Measurements from ENCODE around the gene PAX8. TPM values are rescaled to one million over a fixed set of nuclear protein-coding genes. Genes with fewer than 3 reads are reported as not detected.
"Not testable (repeated sequence)": the region's sequence is repeated elsewhere in the genome, so short reads cannot be mapped to it uniquely, and the experiment has no call there.

The PAX8 gene
- total and polyA plus RNA-seq, 2 experiments from 2014 or later = 0.21 to 0.32 TPM

DNA sequence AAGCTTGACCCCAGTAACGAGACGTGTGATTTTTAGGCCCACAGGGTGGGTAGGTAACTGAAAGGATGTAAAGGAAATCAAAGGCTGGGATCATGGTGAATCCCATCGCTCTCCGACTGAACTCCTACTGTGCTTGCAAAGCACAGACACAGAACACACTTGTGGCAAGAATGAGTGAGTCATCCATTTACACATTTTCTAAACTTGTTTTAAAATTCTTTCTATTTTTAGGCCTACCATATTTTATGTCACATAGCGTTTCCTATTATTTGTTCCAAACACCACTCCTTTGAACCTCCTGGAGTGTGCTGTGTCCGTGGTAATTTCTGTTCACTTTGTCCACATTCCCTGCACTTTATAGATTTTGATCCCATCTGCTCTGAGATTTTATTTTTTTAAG lies 6.3 kb upstream of the PAX8 start:
- not testable (repeated sequence) for H3K27ac Mint-ChIP-seq; H4K20me1 ChIP-seq (replicated peaks; ENCODE audit: insufficient read depth); H3K4me3 ChIP-seq; H2AFZ ChIP-seq; H3K36me3 Mint-ChIP-seq (ENCODE audit: low read depth); ATAC-seq; H3K4me1 Mint-ChIP-seq; DNase-seq (ENCODE audit: low spot score); H3K79me2 ChIP-seq (replicated peaks; ENCODE audit: insufficient read depth); H3K4me2 ChIP-seq; H3K9me2 ChIP-seq (ENCODE audit: insufficient read depth); H3K27ac ChIP-seq (ENCODE audit: low read depth); H3K36me3 ChIP-seq (ENCODE audit: insufficient read depth); H3K4me3 Mint-ChIP-seq; H3K9me3 Mint-ChIP-seq; H3K4me1 ChIP-seq (ENCODE audit: insufficient read depth); H3F3A ChIP-seq (replicated peaks; ENCODE audit: low read depth)
- H3K27me3 Mint-ChIP-seq (ENCODE audit: insufficient read depth, low read depth, poor library complexity) = peaks cover 34% of the 10 kb centered on the region
- peaks cover 49% of the 10 kb centered on the region for H3K27me3 ChIP-seq (ENCODE audit: insufficient read depth)

DNA sequence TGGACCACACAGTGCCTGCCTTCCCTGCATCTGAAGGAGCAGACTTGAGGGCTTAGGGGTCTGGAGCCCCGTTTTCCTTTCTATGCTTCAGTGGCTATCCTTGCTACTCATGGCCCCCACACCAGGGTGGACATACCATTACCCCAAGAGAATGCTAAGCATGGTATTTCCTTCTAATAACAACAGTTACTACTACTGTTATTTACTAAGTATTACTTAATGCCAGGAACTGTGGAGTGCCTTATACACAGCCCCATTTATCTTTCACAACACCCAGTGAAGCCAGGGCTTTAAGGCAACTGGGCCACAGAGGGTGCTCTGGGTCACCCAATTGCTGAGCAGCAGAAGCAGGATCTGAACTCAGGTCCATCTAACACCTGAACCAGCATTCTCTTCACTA lies 5.8 kb upstream of the PAX8 start:
- Histone ChIP-seq H3K27ac (ENCODE audit: low read depth) (no peak overlapping the region), H3K36me3 (ENCODE audit: insufficient read depth) (no peaks in the 10 kb centered on the region), H3F3A (replicated peaks; ENCODE audit: low read depth) (no peaks in the 10 kb centered on the region), H3K27me3 (ENCODE audit: insufficient read depth) (peaks cover 49% of the 10 kb centered on the region), H3K4me2 (no peak overlapping the region), H3K79me2 (replicated peaks; ENCODE audit: insufficient read depth) (no peaks in the 10 kb centered on the region), H3K4me3 (no peak overlapping the region), H3K4me1 (ENCODE audit: insufficient read depth) (peaks cover 10% of the 10 kb centered on the region; the same call in 1 of the 2 replicates), H3K9me2 (ENCODE audit: insufficient read depth) (no peaks in the 10 kb centered on the region), H4K20me1 (replicated peaks; ENCODE audit: insufficient read depth) (no peaks in the 10 kb centered on the region), H2AFZ (no peak overlapping the region)
- H3K4me3 Mint-ChIP-seq = no peak overlapping the region
- no peaks in the 10 kb centered on the region for H3K36me3 Mint-ChIP-seq (ENCODE audit: low read depth)
- no peak overlapping the region for H3K27ac Mint-ChIP-seq
- H3K9me3 Mint-ChIP-seq = no peaks in the 10 kb centered on the region
- peaks cover 7% of the 10 kb centered on the region for H3K4me1 Mint-ChIP-seq
- TF ChIP-seq, protein P1, sequence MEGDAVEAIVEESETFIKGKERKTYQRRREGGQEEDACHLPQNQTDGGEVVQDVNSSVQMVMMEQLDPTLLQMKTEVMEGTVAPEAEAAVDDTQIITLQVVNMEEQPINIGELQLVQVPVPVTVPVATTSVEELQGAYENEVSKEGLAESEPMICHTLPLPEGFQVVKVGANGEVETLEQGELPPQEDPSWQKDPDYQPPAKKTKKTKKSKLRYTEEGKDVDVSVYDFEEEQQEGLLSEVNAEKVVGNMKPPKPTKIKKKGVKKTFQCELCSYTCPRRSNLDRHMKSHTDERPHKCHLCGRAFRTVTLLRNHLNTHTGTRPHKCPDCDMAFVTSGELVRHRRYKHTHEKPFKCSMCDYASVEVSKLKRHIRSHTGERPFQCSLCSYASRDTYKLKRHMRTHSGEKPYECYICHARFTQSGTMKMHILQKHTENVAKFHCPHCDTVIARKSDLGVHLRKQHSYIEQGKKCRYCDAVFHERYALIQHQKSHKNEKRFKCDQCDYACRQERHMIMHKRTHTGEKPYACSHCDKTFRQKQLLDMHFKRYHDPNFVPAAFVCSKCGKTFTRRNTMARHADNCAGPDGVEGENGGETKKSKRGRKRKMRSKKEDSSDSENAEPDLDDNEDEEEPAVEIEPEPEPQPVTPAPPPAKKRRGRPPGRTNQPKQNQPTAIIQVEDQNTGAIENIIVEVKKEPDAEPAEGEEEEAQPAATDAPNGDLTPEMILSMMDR (conservative IDR thresholded peaks at IDR 0.05; ENCODE audit: low read depth in 2 of 2) = no peak
- no peak for TF ChIP-seq ZNF331 (CRISPR knock-in tag; IDR thresholded peaks at IDR 0.05; ENCODE audit: low read depth)
- TF ChIP-seq, protein P2, sequence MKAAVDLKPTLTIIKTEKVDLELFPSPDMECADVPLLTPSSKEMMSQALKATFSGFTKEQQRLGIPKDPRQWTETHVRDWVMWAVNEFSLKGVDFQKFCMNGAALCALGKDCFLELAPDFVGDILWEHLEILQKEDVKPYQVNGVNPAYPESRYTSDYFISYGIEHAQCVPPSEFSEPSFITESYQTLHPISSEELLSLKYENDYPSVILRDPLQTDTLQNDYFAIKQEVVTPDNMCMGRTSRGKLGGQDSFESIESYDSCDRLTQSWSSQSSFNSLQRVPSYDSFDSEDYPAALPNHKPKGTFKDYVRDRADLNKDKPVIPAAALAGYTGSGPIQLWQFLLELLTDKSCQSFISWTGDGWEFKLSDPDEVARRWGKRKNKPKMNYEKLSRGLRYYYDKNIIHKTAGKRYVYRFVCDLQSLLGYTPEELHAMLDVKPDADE (IDR thresholded peaks at IDR 0.05) = no peak
- no peak for TF ChIP-seq EZH2 (IDR thresholded peaks at IDR 0.05; ENCODE audit: low read depth, unreplicated experiment)
- TF ChIP-seq EZH2phosphoT487 (IDR thresholded peaks at IDR 0.05; ENCODE audit: unreplicated experiment) = no peak
- TF ChIP-seq, protein P3, sequence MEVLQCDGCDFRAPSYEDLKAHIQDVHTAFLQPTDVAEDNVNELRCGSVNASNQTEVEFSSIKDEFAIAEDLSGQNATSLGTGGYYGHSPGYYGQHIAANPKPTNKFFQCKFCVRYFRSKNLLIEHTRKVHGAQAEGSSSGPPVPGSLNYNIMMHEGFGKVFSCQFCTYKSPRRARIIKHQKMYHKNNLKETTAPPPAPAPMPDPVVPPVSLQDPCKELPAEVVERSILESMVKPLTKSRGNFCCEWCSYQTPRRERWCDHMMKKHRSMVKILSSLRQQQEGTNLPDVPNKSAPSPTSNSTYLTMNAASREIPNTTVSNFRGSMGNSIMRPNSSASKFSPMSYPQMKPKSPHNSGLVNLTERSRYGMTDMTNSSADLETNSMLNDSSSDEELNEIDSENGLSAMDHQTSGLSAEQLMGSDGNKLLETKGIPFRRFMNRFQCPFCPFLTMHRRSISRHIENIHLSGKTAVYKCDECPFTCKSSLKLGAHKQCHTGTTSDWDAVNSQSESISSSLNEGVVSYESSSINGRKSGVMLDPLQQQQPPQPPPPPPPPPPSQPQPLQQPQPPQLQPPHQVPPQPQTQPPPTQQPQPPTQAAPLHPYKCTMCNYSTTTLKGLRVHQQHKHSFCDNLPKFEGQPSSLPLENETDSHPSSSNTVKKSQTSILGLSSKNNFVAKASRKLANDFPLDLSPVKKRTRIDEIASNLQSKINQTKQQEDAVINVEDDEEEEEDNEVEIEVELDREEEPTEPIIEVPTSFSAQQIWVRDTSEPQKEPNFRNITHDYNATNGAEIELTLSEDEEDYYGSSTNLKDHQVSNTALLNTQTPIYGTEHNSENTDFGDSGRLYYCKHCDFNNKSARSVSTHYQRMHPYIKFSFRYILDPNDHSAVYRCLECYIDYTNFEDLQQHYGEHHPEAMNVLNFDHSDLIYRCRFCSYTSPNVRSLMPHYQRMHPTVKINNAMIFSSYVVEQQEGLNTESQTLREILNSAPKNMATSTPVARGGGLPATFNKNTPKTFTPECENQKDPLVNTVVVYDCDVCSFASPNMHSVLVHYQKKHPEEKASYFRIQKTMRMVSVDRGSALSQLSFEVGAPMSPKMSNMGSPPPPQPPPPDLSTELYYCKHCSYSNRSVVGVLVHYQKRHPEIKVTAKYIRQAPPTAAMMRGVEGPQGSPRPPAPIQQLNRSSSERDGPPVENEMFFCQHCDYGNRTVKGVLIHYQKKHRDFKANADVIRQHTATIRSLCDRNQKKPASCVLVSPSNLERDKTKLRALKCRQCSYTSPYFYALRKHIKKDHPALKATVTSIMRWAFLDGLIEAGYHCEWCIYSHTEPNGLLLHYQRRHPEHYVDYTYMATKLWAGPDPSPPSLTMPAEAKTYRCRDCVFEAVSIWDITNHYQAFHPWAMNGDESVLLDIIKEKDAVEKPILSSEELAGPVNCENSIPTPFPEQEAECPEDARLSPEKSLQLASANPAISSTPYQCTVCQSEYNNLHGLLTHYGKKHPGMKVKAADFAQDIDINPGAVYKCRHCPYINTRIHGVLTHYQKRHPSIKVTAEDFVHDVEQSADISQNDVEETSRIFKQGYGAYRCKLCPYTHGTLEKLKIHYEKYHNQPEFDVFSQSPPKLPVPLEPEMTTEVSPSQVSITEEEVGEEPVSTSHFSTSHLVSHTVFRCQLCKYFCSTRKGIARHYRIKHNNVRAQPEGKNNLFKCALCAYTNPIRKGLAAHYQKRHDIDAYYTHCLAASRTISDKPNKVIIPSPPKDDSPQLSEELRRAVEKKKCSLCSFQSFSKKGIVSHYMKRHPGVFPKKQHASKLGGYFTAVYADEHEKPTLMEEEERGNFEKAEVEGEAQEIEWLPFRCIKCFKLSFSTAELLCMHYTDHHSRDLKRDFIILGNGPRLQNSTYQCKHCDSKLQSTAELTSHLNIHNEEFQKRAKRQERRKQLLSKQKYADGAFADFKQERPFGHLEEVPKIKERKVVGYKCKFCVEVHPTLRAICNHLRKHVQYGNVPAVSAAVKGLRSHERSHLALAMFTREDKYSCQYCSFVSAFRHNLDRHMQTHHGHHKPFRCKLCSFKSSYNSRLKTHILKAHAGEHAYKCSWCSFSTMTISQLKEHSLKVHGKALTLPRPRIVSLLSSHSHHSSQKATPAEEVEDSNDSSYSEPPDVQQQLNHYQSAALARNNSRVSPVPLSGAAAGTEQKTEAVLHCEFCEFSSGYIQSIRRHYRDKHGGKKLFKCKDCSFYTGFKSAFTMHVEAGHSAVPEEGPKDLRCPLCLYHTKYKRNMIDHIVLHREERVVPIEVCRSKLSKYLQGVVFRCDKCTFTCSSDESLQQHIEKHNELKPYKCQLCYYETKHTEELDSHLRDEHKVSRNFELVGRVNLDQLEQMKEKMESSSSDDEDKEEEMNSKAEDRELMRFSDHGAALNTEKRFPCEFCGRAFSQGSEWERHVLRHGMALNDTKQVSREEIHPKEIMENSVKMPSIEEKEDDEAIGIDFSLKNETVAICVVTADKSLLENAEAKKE (CRISPR knock-in tag; IDR thresholded peaks at IDR 0.05) = no peak
- no peak for TF ChIP-seq STAT1 (IDR thresholded peaks at IDR 0.05; ENCODE audit: unreplicated experiment)
- TF ChIP-seq CREB1 (CRISPR knock-in tag; IDR thresholded peaks at IDR 0.05; ENCODE audit: low read depth) = no peak
- no peak for TF ChIP-seq NANOG (IDR thresholded peaks at IDR 0.05; ENCODE audit: borderline replicate concordance)
- no peak for TF ChIP-seq ZNF114 (CRISPR knock-in tag; IDR thresholded peaks at IDR 0.05)
- no peak for TF ChIP-seq JUNB (IDR thresholded peaks at IDR 0.05; ENCODE audit: unreplicated experiment)
- no peak for DNase-seq (ENCODE audit: low spot score)
- H3K27me3 Mint-ChIP-seq (ENCODE audit: insufficient read depth, low read depth, poor library complexity) = peaks cover 34% of the 10 kb centered on the region
- ATAC-seq = no peak

Measured in GM23338 (cell line).